Measurements from ENCODE around the gene OR6J1. TPM values are rescaled to one million over a fixed set of nuclear protein-coding genes. Genes with fewer than 3 reads are reported as not detected.

OR6J1 gene
- total and polyA plus RNA-seq, 9 of the 15 experiments (the other 6 are each of a cell fraction or from before 2014, with no cell fraction given), result not detected

DNA sequence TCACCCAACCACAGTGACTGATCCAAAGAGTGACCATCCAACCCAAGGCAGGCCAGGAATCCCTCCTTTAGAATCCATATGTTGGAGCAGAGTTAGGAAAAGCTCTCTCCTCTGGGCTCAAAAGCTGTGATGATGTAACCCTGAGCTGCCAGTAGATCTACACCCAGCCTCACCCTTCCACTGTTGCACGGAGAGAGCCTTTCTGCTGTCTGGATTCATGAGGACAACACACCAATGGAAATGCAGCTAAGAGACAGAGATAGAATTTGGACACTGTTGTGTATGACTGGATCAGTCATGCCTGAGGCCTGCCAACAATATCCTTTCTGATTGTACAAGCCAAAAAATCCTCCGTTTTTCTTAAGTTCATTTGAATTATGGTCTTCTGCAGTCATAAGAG, 4.4 kb upstream of the OR6J1 start:
- Histone ChIP-seq H3K9me1 (ENCODE audit: control insufficient read depth, insufficient read depth, low read length) (no peaks in the 10 kb centered on the region), H2AFZ (ENCODE audit: low read depth, low read length) (no peak overlapping the region), H3K79me2 (ENCODE audit: control insufficient read depth, insufficient read depth, low read length) (no peaks in the 10 kb centered on the region), H4K20me1 (replicated peaks; ENCODE audit: control insufficient read depth, insufficient read depth, low read length) (no peaks in the 10 kb centered on the region), H3K27ac (ENCODE audit: extremely low read depth, low read depth, low read length) (no peak overlapping the region), H3K4me1 (replicated peaks in 1 of 2; ENCODE audit: control insufficient read depth in 2 of 2, insufficient read depth in 2 of 2, low read length in 2 of 2) (peaks cover 0 to 3% of the 10 kb centered on the region in 2 experiments; a peak in 3 of 5 replicates), H3K27me3 (ENCODE audit: control insufficient read depth in 2 of 2, insufficient read depth in 2 of 2, low read length in 2 of 2) (no peaks in the 10 kb centered on the region), H3K9ac (ENCODE audit: insufficient read depth in 1 of 2, low read depth in 2 of 2, low read length in 2 of 2) (no peak overlapping the region), H3K4me3 (no peak overlapping the region), H3K4me2 (ENCODE audit: insufficient read depth, low read length) (no peak overlapping the region), H3K36me3 (ENCODE audit: control insufficient read depth, insufficient read depth, low read length) (no peaks in the 10 kb centered on the region), H3K9me3 (replicated peaks; ENCODE audit: control insufficient read depth, insufficient read depth, low read depth, low read length) (no peaks in the 10 kb centered on the region)
- TF ChIP-seq, protein P1, sequence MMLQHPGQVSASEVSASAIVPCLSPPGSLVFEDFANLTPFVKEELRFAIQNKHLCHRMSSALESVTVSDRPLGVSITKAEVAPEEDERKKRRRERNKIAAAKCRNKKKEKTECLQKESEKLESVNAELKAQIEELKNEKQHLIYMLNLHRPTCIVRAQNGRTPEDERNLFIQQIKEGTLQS (IDR thresholded peaks at IDR 0.05), result peak; percentile 52
- TF ChIP-seq, protein P1 (CRISPR knock-in tag; conservative IDR thresholded peaks at IDR 0.05), result no peak
- TF ChIP-seq GATAD2B (IDR thresholded peaks at IDR 0.05; ENCODE audit: borderline replicate concordance), result no peak
- DNase-seq (ENCODE audit: extremely low read depth in 1 of 4, low spot score in 3 of 4), result no peak
- WGBS (ENCODE audit: insufficient coverage, low coverage, missing lambda C conversion rate), result 29% methylated on average over 2 of the region's 2 CpGs
- no peak for FAIRE-seq
- ChIA-PET POLR2A (interaction anchor here (1.2 kb wide), 1 partner anchor 59 kb away, joined by 4 read pairs; no protein-coding TSS in a partner anchor), CTCF (ENCODE audit: low intra/inter-chr PET ratio) (no interaction called here)
- in situ Hi-C loops (cut with MboI), result loop anchor here (5.0 kb wide), 1 partner anchor 81 kb away; no protein-coding TSS in a partner anchor
- intact Hi-C loops (cut with micrococcal nuclease), result loop anchor here (5.0 kb wide), 1 partner anchor 61 kb away; the partner anchor contains the start of gene DAD1
- ATAC-seq, result no peak
- no TSS peak for BruUV-seq (replicated peaks)
